ENCODE measurements around the gene CFAP57.
A peak's percentile ranks its signal among the peaks of the same experiment; 100 is the strongest.

The CFAP57 gene

DNA sequence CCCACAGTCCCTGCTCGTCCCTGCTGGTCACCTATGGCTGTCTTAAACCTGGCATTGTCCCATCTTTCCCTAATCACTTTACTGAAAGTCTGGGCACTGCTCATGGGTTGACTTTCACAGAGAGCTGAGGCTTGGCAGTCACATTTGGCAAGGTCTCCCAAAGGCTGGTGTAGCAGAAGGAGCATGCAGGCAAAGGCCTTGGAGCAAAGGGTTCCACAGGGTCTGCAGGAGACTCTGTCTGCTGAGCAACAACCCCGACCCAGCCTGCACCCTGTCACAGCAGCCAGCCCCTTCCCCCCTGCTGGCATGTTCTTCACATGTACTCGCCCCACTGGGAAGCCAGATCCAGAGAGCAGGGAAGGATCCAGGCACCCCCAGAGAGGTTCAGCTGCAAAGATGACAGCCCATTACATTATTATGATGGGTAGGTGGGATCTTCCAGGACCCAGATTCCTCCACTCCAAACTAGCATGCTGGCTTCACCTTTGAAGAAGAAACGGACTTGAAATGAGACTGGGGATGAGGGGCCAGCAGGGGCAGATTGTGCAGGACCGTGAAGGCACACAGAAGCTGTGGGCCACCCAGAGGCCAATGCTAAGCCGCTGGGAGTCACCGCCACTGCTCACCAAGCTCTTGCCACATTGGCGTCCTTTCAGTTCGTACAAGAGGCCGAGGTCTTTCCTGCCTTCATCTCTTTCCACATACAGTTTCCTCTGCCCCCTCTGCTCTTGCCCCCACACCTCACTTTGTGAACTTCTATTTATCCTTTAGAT is 83.5 kb downstream of the CFAP57 start:
- no peak for DNase-seq (ENCODE audit: low read depth)

DNA sequence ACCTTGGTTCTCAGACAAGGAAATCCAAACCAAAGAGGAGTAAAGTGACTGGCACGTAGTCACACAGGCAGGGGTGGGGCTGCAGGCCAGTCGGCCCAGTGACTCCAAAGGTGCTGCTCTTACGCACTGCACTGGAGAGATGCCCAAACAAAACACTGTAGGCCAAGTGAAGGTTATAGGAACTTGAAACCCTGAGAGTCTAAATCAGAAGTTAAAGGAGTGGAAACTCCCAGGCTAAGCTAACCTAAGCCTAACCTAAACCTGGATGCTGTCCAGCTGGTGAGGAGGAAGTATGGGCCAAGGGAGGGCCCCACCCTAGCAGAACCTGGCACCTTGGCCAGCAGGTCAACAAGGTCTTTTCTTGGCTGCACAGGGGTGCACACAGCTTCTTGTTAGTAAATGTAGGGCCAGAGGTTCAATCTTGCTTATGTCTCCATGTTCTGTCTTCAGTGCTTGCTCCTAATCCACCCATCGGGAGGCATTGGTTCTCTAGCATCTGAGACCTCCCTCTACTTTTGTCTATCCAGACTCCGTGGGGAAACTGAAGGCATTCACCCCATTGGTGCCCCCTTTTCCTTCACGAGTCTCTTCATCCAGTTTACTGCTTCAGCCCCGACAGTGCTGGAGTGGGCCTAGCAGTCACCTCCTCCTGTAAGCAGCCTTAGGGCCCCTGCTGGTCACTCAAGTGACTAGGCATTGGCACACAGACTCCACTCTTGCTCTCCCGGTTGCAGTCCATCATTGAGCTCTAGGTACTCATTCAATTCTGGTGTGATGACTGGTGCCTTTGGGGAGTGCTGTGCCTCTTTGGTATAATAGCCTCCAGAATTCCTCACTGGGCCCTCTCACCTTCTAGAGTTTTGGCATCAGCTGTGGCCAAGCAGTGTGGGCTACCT is 84.8 kb downstream of the CFAP57 start:
- no peak for DNase-seq (ENCODE audit: low read depth)

DNA sequence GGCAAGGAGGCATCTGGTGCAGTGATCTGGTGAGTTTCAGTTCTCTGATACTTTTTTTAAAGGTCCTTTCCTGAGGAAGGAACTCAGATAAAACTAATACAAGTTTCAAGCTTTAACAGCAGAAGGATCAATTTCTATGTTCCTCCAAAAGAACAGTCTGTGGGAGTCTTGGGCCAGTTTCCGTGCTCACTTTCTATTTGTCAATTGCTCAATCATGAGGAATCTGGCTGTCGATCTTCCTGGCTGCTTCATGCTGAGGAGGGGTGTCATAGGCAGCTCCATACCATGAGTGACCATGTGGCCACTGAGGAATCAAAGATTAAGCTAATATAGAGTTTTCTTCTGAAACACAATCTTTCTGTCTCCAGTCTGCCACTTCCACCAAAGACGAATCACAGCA is 86.2 kb downstream of the CFAP57 start:
- DNase-seq (ENCODE audit: low read depth): no peak

DNA sequence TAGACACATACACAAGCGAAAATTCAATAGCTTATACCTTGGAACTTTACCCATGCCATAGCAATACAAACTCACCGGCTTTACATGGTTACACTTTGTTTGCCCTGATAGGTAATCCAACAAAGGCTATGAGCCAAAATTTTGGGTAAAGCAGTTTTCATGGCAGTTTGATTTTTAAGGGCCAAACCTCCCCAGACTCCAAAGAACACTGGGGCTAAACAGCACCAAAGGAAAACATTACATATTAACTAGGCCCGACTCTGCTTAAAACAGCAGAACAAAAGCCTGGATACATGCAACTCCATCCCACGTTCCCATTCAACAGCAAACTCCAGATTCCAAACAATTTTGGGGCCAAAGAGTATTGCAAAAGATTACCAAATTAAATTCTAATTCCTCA is 93.3 kb downstream of the CFAP57 start:
- DNase-seq (ENCODE audit: low read depth): no peak

DNA sequence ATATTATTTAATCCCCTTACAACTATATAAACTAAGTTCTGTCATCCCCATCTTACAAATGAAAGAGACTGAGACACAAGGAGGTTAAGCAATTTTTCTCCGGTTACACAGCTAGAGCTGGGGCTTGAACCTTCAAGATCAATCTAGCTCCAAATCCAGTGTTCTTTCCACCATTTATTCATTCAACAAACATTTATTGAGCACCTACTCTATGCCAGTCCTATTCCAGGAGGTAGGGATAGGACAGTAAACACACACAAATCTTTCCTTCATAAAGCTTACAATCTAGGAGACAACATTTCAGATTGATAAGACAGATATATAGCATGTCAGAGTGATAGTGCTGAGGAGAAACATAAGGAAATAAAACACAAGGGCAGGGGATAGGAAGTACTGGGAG is 94.8 kb downstream of the CFAP57 start:
- no peak for DNase-seq (ENCODE audit: low read depth)

DNA sequence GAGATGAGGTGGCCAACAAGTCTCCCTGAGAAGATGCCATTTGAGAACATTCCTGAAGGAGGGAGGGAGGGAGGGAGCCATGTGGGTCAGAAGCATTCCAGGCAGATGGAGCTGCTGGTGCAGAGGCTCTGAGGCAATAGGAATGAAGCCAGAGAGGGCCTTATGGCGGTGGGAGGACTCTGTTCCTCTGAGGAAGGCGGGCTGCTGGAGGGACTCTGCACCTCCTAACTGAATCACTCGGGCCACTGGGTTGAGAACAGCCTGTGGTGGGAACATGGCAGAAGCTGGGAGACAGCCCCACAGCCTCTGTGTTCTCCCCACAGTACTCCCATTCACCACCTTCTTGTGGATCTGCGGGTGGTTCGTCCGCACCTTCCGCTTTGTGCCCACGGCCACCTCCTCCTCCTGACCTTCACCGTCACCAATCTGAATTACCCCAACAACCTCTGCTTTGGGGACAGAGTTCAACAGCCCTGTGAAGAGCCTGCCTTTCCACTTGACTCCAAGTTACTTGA is 95.2 kb downstream of the CFAP57 start:
- DNase-seq (ENCODE audit: low read depth): peak; percentile 53

DNA sequence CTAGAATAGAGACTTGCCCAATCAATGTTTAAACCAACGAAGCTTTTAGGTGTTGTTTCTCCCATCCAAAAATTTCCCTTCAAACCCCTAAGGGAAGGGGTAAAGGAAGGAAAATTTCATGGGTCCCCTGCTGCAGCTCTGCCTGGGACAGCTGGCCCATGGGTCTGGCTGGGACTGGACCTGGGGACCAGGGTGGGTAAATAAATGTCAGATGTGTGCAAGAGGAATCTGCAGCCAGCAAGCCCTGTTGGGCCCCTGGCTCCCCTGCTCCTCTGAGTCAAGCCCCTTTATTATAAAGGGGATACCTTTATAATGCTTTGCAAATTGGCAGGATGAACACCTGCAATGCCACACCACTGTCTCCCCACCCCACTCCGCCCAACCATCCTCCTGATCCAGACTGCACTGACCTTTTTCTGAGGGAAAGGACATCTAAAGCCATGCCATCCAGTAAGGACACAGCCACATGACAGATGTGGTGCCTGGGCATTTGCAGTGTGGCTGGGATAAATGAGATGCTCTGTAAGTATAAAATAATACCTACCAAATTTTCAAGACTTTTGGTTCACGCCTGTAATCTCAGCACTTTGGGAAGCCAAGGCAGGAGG is 95.8 kb downstream of the CFAP57 start:
- no peak for DNase-seq (ENCODE audit: low read depth)

DNA sequence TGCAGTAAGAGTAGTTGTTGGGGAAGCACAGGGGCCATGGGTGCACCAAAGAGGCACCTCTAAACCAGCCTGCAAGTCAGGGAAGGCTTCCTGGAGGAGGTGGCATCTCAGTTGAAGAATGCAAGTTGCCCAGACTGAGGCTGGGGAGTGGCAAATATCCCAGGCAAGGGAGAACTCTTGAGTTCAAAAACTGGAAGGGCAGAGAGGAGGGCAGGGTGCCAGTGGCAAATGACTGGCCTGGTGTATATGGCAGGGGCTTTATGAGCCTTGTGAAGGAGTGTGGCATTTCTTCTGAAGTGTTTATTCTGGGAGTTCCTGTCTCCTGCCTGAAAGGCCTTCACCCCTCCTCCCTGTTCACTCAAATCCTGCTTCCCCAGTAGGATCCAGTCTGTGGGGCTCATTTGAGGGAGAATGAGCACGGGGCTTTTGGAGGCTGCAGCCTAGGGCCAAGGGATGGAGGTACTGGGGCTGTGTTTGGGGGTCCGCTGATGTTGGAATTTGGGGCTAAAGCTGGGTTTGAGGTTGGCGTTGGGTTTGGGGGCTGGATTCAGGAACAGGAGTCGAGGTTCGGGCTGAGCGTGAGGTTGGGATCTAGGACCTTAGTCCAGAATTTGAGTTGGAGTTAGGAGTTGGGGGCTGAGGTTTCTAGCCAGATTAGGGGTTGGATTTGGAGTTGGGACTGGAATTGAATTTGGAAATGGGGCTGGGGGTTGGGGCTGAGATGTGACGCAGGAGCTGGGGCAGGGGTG is 97.7 kb downstream of the CFAP57 start, which contains the start of gene TMEM125:
TSS of gene TMEM125 (plus strand) at position 357 of the 749 bp plus-strand sequence. CDS start 2,740 bp downstream, outside the sequence.
- DNase-seq (ENCODE audit: low read depth): no peak

DNA sequence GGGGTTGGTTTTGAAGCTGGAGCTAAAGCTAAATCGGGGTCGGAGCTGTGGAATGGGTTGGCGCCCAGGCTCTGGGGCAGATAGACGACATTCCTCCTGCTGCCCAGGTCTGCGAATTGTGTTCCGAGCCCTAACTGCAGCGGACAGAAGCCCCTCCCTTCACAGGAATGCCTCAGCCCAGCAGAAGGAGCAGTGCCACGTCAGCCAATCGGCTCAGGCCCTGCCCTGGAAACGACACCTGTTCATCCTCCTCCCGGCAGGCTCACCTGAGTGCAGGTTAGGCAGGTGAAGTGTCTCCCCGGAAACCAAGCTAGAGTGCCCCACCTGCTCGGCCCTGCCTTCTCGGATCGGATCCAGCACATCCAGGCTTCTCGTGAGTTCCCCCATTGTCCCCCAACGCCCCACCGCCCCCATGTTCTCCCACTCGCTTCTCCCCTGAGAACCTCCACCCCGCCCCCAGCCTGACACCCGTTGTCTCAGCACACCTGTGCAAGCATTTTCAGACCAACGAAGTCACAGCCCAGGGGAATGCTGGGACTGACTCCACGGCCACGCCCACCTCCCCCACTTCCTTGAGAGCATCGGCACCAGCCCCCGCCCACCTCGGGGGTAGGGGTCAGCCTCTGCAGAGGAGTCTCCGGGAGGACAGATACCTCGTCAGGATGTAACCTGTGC is 98.4 kb downstream of the CFAP57 start:
- no peak for DNase-seq (ENCODE audit: low read depth)

DNA sequence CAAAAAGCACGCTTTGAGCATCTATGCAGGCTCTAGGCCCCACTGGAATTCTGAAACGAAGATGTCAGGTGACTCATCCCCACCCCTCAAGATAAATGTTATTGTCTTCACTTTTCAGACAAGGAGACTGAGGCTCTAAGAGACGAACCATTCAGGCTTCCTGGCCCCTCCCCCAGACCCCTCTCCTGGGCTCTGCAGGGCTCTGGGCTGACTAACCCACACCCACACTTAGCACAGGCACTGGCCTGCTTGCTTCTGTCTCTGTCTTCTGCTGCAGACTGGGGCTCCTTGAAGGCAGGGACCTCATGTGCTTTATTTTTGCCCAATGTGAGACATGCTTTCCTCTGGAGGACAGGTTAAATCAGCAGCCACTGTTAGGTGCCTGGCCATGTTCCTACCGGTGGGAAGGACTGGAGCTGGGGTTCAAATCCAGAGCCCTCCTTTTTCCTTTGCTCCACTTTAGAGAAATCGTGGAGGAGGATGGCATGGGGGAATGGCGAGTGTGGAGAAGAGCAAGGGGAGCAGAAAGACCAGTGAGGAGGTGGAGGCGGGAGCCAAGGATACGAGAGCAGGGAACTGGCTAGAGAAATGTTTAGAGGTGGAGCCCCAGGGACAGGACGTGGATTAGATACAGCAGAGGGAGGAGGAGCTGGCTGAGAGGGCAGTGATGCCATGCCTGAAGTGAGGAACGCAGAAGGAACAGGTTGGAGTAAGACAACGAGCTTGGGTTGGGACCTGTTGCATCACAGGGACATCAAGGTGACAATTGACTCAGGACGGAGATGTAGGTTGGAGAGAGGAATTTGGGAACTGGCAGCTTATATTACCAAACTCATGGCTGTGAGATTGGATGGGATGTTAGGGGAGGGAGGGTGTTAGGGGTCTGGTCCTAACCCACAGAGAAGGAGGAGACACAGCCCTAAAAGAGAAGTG is 99.3 kb downstream of the CFAP57 start:
- no peak for DNase-seq (ENCODE audit: low read depth)

DNA sequence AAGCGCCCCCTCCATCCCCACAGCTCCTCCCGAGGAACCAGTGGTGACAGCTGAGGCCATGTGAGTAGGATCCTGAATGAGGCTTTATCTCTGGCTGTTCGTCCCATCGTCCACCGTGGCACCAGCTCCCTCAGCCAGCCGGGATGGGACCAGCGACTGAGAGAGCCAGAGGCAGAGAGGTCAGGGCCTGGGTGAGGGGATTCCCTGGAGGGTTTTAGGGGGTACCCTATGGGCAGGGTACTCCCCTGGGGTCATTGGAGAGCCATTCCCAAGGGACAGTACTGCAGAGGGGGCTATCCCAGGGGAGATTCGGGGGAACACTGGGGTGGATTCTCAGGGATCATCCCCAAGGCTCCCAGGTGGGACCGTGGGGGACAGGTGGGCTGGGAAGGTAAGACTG is 100.0 kb downstream of the CFAP57 start:
- no peak for DNase-seq (ENCODE audit: low read depth)

DNA sequence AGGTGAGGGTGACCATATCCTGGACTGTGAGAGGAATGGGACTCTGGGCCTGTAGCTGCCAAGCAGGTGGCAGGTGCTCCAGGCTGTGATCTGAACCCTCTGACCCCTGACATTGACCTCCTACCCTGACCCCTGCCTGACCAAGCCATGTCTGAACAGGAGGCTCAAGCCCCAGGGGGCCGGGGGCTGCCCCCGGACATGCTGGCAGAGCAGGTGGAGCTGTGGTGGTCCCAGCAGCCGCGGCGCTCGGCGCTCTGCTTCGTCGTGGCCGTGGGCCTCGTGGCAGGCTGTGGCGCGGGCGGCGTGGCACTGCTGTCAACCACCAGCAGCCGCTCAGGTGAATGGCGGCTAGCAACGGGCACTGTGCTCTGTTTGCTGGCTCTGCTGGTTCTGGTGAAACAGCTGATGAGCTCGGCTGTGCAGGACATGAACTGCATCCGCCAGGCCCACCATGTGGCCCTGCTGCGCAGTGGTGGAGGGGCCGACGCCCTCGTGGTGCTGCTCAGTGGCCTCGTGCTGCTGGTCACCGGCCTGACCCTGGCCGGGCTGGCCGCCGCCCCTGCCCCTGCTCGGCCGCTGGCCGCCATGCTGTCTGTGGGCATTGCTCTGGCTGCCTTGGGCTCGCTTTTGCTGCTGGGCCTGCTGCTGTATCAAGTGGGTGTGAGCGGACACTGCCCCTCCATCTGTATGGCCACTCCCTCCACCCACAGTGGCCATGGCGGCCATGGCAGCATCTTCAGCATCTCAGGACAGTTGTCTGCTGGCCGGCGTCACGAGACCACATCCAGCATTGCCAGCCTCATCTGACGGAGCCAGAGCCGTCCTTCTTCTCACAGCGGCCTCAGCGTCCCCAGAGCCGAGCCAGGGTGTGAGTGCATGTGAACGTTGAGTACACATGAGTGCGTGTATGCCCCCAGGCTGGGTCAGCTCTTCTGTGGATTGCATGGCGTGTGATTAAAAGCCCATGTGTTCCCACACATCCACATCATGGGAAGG is 100.7 kb downstream of the CFAP57 start:
- no peak for DNase-seq (ENCODE audit: low read depth)

DNA sequence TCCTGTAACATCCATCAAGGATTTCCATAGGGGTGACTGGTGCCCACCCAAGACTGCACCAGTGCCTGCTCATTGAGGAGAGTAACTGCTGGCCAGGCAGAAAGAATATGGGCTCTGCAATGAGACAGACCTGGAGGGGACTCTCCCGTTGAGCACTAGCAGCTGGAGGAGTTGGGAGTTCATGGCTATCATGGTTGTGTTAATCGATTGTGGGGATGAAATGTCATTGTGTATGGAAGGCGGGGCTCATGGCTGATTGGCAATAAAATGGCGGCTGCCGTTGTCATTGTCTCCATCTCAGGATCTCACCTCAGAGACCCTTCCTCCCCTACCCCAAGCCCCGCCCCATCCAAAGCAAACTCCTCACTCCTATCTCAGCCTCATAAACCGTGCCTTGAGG is 101.6 kb downstream of the CFAP57 start:
- no peak for DNase-seq (ENCODE audit: low read depth)

DNA sequence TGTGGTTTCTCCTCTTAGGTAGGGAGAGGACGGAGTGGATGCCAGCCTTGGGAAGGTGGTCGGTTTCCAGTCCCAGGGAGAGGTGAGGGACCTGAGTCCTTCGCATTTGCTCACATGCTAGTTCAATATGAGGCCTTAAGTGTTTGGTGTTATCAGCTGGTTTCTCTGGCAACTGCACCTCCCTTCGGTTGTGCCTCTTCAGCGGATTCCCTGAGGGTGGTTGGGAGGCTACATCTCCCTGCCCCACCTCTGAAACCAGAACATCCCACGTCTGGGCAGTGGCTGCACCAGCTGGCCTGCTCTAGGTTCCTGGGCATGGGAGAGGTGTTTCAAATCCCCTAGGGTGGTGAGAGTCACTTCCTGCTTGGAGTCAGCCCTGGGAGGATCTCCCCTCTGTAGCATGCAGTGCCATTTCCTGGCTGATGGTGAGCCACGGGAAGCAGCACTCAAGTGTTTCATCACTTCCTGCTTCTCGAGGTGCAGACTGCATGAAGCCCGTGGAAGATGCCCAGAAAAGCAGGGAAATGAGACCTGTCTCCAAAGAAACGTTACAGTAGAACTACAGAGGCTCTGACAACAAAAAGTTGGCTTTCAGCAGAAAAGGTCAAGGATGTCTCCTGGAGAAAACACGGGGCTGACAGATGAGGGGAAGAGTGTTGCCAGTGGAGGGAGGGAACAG is 102.1 kb downstream of the CFAP57 start:
- no peak for DNase-seq (ENCODE audit: low read depth)

DNA sequence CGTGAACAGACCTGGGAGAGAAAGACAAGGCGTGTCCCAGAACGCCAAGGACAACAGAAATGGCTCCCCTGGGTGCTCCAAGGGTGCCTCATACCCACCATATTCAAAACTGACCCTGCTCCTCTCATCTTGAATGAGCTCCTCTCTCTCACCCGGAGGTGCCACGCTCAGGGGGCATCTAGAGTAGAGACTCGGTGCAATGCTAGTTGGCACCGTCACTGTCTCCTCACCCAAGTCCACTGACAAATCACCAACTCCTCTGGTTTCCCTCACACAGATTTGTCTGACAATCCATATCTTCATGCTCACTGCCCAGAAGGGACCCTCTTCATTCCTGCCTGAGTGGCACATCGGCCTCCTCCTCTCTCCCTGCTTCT is 102.7 kb downstream of the CFAP57 start:
- DNase-seq (ENCODE audit: low read depth): no peak

DNA sequence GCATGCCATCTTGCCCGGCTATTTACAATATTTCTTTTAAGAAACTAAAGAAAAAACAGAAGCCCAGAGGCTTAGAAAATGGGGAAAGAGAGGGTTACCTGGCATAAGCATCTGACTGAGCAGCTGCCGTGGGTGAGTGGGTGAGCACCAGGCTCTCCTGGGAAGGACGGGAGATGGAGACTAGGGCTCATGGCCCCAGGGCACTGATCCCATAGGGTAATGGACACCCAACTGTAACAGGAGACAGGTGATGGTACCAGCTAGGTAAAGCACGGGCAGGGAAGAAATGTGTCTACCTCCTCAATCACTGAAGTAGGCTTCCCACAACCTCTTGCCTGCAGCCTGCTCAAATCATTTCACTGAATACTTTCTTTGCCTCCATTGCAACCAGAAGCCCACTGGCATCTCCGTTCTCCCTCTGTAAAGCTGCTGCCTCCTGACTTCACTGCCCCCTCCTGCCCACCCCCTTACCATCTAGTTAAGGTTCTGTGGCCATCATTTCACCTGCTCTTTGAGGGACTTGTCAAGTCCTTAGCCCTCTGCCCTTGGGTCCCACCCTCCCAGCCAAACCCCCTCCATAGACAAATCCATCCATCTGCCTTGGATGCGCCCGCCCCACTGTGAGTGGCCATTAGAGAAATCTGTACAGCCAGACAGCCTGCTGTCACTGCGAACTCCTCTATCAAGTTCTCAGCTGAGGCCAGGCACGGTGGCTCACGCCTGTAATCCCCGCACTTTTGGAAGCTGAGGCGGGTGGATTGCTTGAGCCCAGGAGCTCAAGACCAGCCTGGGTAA is 103.9 kb downstream of the CFAP57 start:
- DNase-seq (ENCODE audit: low read depth): no peak

DNA sequence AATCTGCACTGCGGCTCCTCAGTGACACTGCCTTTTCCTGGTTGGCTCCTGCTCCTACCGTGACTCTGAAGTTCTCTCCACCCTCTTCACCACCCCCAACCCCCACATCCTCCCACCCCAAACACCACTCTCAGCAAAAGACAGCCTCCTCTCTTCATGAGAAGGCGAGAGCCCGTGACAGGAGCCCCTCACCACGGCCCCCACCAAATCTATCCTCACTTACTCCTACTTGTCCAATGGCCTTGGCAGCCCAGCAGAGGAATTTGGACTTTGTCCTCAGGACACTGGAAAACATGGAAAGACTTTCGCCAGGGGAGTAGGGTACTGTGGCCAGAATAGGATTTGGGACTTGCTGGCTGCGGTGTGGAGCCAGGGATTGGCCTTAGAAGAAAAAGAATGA is 104.5 kb downstream of the CFAP57 start:
- no peak for DNase-seq (ENCODE audit: low read depth)
